ENCODE measurements around the gene CYLD.

Gene CYLD

DNA sequence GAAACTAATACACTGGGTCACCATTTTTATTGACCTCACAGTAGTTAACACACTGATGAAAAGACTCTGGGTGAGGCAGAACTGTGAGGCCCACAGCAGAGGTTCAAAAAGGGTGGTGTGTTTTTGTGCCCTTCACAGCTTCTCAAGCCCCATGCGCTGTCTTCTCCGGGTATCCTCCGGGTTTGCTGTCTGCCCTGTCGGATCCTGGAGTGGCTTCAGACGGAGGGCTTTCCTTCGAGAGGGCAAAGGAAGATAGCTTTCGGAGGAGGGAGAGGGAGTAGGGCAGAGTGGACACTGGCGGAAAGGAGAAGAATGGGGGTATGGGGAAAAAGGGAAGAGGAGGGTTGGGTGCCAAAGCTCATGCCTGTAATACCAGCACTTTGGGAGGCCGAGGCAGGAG lies 80.8 kb downstream of the CYLD start:
- DNase-seq = no peak

DNA sequence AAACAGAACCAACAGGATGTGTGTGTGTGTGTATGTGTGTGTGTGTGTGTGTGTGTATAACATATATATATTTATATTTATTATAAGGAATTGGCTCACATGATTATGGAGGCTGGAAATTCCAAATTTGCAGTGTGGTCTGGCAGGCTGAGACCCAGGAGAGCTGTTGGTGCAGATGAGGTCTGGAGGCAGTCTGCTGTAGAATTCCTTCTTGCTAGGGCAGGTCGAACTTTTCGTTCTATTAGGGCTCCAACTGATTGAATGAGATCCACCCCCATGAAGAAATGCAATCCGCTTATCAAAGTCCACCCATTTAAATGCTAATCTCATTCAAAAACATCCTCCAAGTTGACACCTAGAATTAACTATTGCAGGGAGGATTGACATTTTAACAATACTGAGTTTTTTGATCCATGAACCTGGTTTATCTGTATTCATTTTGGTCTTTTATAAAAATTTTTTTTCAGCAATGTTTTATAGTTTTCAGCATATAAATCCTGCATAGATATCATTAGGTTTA lies 85.0 kb downstream of the CYLD start:
- DNase-seq = no peak

DNA sequence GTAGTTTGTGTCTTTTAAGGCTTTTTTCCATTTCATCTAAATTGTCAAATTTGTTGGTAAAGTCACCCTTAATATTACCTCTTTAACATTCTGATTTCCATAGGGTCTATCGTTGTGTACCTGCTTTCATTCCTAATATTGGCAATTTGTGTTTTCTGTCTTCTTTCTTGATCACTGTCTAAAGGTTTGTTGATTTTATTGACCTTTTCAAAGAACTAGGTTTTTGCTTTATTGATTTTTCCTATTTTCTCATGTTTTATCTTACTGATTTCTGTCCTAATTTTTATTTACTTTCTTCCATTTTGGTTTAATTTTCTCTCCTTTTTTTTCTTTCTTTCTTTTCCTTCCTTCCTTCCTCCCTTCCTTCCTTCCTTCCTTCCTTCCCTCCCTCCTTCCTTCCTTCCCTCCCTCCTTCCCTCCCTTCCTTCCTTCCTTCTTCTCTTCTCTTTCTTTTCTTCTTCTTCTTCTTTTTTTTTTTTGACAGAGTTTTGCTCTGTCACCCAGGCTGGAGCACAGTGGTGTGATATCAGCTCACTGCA lies 86.3 kb downstream of the CYLD start:
- DNase-seq = no peak

DNA sequence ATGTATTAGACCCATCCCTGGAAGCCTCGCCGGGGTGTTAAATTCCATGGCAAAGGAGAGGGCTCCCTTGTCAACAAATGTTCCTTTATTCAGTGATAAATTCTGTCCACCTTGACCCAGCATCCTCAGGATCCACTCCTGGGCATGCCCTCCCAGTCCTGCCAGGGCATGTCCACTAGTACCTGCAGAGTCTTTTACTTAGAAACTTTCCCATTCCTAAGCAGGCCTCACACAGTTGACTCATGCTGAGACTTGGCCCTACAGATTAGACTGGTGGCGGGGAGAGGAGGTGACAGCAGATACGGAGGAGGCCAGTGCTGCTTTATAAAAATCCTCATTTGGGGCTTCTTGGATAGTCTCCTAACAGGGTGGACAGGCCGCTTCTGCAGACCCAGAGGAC lies 88.8 kb downstream of the CYLD start:
- no peak for DNase-seq

DNA sequence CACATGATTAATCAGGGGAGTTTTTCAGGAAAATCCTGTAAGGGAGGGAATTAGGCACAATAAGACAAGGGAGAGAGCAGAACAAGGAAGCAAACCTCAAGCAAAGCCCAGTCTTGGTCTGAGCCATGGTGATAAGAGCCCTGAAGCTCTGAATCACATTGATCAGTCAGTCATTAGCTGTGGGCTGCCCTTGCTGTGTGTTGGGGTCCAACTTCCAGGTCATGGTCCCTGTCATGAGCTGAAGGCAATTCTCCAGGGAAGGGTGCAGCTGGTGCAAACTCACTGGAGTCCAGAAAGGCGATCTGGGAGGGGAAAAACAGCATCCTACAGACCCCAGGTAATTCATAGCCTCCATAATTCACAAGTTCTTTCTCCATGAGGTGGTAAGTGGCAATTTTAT lies 89.9 kb downstream of the CYLD start:
- no peak for DNase-seq

DNA sequence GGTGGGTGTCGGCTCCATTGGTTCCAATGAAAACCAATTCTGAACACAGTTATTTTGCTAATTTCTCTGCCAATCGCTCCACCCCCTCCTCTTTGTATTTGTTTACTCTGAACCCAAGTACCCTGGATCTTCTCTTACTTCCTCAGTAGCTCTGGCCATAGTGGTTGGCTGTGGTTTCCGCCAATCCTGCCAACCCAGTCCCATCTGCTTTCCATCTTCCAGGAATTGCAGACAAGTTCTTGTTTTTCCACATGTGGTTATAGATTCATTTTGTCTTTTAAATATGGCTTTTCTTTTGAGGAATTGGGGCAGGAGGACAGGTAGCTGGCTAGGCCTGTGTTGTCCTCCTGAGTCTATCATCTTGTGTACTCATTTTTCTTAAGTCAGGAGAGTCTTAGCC lies 92.0 kb downstream of the CYLD start:
- no peak for DNase-seq

DNA sequence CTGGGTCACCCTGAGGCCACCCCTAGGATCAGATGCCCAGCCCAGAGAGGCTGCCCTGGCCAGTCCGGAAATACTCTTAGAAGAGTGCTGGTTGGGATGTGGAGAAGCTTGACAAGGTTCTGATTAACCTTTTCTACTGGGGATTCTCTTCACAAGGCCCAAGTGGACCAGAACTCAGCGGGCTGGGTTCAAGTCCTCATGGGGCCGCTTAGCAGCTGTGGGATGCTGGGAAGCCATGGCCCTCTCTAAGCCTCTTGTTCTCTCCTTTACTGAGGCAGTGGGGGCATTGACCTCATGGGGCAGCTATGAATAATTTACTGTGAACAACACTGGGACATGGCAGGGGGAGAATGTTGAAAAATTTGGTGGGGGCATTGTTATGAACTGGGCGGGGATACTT lies 92.8 kb downstream of the CYLD start:
- DNase-seq = no peak

DNA sequence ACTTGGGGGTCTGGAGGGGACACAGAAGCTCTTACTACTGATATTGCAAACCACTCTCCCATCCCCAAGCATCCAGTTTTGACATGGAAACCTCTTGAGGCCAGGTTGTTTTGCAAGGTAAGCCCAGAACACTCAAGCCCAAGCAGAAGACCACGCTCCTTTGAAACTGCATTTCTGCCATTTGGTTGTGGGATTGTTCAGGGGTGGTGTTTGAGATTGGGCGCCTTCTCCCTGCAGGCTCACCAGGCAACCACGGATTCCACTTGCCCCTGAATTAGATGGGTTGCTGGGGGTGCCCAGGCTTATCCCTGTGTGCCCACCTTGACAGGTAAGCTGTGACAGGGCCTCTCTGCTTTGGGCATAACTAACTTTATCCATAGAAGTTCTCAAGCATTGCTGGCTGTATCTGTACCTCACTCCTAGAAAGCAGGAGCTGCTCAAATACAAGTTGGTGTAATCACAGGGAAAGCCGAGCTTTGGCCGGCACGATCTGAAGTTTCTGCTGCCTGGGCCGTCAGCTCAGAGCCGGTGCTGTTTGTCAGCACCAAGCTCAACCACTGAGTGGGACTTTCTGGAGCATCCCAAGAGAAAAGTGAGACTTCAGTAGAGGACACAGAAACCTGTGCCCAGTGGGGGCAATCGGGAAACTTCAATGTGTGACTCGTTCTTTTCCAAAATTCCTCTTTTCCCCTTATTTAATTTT lies 93.6 kb downstream of the CYLD start:
- no peak for DNase-seq

DNA sequence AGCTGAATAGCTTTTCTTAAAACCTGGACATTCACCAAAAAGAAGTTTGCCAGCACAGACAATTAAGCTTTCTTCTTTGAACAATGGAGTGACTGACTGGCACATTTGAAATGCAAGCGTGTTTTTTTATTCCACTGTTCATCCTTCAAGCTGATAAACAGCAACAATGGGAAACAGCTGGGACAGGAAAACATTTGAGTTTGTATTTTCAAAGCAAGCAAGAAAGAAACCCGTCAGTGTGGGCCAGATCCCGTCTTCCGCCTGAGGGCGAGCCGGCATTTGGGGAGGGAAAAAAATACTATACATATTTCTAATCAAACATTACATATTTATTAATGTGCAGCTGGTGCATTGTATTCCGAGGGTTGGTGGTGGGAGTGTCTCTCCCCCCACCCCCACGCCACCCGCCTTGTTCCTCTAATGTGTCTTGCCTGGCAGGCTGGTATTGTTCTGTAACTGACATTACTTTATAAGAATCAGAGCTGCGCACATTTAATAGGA lies 94.3 kb downstream of the CYLD start:
- no peak for DNase-seq

DNA sequence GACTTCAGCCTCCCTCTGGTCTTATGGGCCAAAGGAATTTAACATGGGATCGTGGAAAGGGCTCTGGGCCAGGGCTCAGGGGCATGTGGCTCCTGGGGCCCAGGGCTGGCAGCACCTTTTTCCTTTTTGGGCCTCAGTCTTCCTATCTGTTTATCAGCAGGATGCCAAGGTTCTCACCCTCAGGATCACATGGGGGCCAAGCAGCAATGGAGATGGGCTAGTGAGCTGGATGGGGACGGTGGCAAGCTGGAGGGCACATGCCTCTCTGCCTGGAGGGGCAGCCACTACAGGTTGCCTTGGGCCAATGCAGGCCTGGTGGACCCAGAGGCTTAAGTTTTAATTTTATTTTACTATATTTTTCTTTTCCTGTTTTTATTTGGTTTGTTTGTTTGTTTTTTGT lies 95.4 kb downstream of the CYLD start:
- no peak for DNase-seq

DNA sequence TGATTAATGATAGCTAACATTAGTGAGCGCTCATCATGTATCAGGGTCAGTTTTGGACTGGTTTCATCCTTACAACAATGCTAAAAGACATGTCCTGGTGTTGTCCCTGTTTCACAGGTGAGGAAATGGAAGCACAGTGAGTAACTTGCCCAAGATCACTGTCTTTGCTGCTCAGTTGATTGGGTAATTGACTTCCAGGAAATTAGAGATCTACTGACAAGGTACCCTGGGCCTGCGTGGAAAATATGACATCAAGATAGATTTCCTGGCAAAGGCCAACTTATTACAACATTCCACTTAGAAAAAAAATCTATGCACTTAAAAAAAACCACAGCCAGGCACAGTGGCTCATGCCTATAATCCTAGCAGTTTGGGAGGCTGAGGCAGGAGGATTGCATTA lies 96.3 kb downstream of the CYLD start:
- DNase-seq = no peak

DNA sequence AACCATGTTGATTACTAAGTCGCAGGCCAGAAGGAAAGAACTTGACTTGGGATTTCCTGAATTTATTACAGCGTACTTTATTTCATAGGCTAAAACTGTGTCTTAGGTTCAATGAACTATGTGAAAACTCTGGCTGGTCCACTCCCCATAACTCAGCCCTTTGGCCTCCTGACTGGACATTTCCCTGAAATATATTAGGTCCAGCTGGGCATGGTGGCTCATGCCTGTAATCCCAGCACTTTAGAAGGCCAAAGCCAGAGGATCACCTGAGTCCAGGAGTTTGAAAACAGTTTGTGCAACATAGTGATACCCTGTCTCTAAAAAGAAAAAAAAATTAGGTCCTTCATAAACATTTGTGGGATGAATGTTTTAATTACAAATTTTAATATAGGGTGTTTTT lies 97.0 kb downstream of the CYLD start:
- no peak for DNase-seq

DNA sequence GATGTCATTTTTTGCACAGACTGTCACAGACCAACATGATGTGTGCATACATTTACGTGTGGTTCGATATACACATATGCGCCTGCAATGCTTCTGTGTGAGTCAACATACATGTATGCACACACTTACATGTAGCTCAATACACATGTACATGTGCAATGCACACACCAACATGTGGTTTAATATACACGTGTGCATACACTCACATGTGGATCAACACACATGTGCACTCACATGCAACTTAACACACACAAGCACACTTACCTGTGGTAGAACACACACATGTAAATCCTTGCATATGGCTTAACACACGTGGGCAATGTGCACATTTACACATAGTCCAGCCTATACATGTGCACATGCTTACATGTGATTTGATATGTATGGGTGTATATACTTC lies 97.5 kb downstream of the CYLD start:
- DNase-seq = no peak

DNA sequence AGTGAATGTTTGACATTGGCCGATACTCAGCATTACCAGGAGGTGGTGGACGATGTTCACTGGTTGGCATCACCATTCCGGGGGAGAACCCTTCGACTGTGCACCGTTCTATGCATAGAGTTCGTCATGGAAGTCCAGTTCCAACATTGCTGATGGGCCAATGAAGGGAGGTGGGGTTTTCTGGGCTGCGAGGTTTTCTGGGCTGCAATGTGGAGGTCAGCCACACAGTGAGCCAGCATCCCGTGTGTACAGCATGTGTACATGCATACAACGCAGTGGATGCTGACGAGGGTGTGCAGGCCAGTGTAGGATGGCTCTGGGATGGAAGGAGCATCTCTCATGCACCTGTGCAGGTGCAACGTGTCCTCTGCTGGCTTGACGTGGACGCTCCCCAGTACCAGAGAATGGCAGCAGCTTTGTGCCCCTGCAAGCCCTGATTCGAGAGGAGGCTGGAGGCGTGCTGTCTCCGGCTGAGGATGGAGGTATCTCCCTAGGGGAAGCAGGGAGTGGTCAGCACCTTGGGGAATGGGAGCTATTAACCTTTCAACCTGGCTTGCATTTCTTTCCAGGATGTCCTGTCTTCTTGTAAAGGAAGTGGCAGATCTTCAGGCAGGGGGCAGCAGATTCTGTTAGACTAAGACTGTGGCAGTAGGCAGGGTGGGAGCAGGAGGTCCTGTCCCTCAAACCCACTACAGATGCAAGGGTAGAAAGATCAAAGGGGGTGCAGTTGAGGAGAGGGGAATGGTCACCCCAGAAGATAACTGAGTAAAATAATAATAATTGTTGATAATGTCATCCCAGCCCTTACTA lies 98.2 kb downstream of the CYLD start:
- DNase-seq = no peak

DNA sequence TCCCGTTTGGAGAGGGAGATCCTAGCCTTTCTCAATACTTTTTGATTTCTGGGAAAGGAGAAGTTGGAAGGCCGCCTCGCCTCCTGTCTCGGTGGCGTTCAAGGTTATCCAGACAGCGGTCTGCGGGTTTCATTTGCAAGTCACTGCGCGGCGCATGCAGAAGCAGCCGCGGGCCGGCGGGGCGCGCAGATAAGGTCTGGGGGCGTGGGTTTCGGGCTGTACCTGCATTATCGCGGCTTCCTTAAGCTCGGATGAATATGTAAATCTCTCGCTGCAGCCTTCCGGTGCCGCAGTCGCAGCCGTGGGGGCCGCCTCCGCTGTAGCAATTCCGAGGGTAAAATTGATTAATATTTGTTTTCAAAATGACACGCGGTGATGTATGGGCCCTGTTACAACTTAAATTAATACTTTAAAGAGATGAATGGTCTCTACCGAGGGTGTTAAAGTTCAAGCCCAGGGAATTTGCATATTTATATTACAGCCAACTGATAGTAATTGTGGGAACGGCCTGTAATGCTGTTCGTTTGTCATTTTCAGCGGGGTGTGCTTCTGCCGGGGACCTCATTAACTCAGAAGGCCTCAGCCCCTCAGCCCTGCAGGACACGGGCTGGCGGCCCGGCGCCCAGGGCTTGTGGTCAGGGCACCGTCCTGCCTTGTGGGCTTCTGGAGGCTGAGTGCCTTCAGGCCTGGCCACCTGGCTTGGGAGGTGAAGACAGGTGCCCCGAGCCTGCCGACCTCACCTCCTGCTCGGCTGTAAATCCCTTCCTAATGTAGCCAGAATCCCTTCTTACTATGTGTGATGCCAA lies 99.4 kb downstream of the CYLD start:
- DNase-seq = peak; percentile 43

DNA sequence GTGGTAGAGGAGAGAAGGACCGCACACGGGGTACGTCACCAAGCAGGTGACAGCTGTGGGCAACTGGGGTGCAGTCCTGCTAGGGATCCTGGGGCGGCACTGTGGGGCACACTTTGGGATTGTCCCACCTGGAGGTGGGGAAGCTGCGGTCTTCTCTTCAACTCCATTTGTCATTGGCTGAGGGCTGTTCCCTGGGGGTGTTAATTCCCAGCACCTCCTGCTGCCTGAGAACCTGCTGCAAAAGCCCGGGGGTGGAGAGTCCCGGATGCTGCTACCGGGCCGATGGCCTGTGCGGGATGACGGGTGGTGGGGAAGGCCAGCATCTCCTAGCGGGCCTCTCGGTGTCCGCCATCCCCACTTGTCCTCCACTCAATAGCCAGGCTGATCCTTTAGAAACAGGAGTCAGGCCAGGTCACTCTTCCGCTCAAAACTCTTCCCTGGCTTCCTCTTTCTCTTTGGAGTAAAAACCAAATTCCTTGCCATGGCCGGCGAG lies 100.2 kb downstream of the CYLD start:
- no peak for DNase-seq

DNA sequence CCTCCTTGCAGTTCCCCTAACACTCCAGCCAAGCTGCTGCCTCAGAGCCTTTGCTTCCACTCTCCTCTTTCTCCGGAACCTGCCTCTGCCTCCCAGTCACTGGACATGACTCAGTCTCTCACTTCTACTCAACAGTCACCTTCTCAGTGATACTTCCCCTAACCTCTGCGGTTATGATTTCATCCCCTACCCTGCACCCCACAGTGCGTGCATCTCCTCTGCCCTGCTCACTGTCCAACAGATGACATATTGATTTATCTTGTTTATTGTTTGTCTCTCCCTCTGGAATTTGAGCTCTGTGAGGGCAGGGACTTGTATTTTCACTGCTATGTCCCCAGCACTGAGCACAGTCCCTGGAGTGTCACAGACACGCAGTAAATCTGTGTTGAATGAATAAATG lies 100.7 kb downstream of the CYLD start:
- no peak for DNase-seq

DNA sequence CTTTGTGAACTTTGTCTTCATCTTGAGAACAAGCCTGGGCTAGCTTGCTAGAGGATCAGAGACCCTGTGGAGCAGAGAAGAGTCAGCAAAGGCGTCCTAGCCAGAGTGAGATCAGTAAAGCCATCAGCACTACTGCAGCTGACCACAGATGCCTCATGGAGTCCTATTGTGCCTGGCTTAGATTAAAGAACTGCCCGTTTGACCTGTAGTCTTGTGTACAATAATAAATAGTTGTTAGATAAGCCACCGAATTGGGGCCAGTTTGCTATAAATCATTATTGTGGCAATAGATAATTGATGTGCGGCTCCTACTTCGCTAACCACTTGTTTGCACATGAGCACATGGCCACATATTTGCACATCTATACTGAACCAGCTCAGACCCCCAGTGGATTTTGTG lies 103.0 kb downstream of the CYLD start:
- no peak for DNase-seq

DNA sequence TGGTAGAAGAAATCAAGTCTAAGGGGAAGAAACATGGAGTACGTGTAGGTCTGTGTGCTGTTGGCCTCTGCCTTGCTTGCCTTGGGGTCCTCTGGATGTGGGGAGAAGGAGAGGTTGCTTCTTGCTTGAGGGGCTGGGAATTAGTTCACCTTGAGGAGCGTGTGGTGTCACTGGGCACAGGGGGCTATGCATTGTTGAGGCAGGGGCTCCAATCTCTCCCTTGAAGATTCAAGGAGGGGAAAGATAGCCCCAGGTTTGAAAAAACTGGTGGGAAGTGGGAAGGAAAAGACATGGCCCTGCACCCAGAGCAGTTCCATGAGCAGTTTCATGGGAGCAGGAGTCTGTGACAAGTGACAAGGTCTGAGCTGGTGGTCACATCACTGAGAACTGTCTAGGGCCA lies 103.4 kb downstream of the CYLD start:
- DNase-seq = no peak

DNA sequence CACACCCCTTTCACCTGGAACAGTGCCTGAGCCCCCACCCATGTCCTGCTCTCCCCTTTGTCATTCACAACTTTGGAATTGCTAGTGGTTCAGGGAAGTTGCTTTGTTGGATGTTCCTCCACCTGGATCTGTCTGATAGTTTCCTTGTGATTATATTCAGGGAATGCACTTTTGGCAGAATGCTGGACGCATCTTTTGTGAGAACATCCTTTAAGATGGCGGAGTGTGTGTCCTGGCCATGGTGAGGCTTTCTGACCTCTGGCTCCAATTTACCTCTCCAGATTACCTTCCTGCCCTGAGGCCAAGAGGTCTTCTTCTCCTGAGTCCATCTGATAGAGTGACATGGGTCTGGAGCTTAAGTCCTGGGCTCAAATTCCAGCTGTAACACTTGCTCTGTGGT lies 104.6 kb downstream of the CYLD start:
- no peak for DNase-seq

DNA sequence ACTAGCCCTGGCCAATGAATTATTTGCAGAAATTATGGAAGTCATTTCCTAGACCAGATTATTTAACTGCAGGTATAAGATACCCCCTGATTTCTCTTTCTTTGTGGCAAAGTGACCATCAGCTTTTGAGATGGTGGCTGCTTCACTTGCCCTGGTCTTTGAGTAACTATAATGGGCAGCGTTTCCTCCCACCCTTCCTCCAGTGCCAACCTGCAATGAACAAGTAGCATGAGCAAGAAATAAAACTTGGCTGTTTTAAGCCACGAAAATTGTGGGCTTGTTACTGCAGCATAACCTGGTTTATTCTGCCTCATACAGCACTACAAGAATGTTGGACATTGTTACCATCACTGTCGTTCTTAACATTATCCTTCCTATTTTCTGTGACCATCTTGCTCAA lies 105.3 kb downstream of the CYLD start:
- no peak for DNase-seq

DNA sequence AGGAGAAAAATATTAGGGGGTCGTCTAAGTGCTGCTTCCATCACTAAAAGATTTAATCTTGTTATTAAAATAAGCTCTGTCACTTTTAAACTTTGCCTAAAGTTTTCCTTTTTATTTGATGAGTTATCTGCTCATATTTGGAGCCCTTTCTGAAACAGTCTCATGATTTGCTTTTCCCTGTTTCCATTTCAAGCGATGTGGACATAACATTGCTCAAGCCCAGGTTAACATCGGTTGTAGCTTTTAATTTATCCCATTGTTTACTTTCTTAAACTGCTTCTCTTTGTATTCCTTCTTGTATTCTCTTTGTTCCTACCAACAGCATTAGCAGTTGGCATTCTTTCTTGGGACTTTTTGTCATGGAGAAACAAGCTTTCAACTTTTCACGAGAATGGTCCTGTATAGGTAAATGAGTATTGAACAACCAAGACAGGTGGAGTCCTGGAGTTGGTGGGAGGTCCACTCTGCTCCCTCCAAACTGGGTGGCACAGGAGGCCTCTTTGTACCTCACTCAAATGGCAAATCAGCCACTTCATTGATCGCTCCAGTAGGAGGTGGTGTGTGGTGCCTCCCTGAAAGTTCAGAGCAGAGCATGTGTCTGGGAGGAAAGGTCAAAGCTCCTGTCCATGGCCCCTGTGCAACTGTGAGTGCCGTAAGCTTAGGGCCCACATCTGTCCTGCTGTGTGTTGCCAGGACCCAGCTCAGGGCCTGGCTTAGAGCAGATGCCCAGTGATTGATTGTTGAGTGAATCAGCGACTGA lies 107.0 kb downstream of the CYLD start:
- no peak for DNase-seq

Data from stimulated activated CD4-positive, alpha-beta T cell treated with anti-CD3 and anti-CD28 coated beads, Interleukin-4, amount 100 ng/mL, for 1 hour (primary cell).